ENCODE results near the gene MEGF11.

MEGF11 gene

GRCh38 chr15:66030650-66031049 is 222.9 kb downstream of the MEGF11 start:
- DNase-seq (ENCODE audit: low read depth): no peak

- DNase-seq (ENCODE audit: low read depth): no peak
Observed at GRCh38 chr15:66029650-66030049, 223.9 kb downstream of the MEGF11 start.

- no peak for DNase-seq (ENCODE audit: low read depth)
Observed at GRCh38 chr15:66027268-66027805, 226.2 kb downstream of the MEGF11 start.

- DNase-seq (ENCODE audit: low read depth): no peak
Observed at GRCh38 chr15:66025972-66026371, 227.6 kb downstream of the MEGF11 start.

- DNase-seq (ENCODE audit: low read depth): no peak
Observed at GRCh38 chr15:66025015-66025452, 228.5 kb downstream of the MEGF11 start.

- no peak for DNase-seq (ENCODE audit: low read depth)
Observed at GRCh38 chr15:66024116-66024515, 229.4 kb downstream of the MEGF11 start.

- no peak for DNase-seq (ENCODE audit: low read depth)
Observed at GRCh38 chr15:66023311-66023972, 230.1 kb downstream of the MEGF11 start.

GRCh38 chr15:66022163-66022525 is 231.4 kb downstream of the MEGF11 start:
- no peak for DNase-seq (ENCODE audit: low read depth)

GRCh38 chr15:66021496-66022162 is 231.9 kb downstream of the MEGF11 start:
- no peak for DNase-seq (ENCODE audit: low read depth)

GRCh38 chr15:66019826-66020398 is 233.6 kb downstream of the MEGF11 start:
- no peak for DNase-seq (ENCODE audit: low read depth)

GRCh38 chr15:66019368-66019767 is 234.2 kb downstream of the MEGF11 start:
- no peak for DNase-seq (ENCODE audit: low read depth)

GRCh38 chr15:66018488-66018797 is 235.1 kb downstream of the MEGF11 start:
- no peak for DNase-seq (ENCODE audit: low read depth)

GRCh38 chr15:66017792-66018487 is 235.6 kb downstream of the MEGF11 start:
- no peak for DNase-seq (ENCODE audit: low read depth)

- DNase-seq (ENCODE audit: low read depth): no peak
Observed at GRCh38 chr15:66017000-66017399, 236.6 kb downstream of the MEGF11 start.

GRCh38 chr15:66016199-66016598 is 237.4 kb downstream of the MEGF11 start:
- no peak for DNase-seq (ENCODE audit: low read depth)

- no peak for DNase-seq (ENCODE audit: low read depth)
Observed at GRCh38 chr15:66014635-66015182, 238.8 kb downstream of the MEGF11 start.

GRCh38 chr15:66014022-66014421 is 239.5 kb downstream of the MEGF11 start:
- no peak for DNase-seq (ENCODE audit: low read depth)

- DNase-seq (ENCODE audit: low read depth): no peak
Observed at GRCh38 chr15:66008940-66009562, 244.5 kb downstream of the MEGF11 start.

GRCh38 chr15:66007663-66008262 is 245.8 kb downstream of the MEGF11 start:
- DNase-seq (ENCODE audit: low read depth): no peak

GRCh38 chr15:66006986-66007385 is 246.6 kb downstream of the MEGF11 start:
- no peak for DNase-seq (ENCODE audit: low read depth)

GRCh38 chr15:66004618-66005262 is 248.8 kb downstream of the MEGF11 start:
- DNase-seq (ENCODE audit: low read depth): no peak

Measured in GM04504 (cell line).